Progenitor cell of endocrine pancreas (in vitro differentiated cells): ENCODE data around the gene SLC39A11. TPM values are rescaled to one million over a fixed set of nuclear protein-coding genes. Genes with fewer than 3 reads are reported as not detected.

Experiments
- DNase-seq: peaks from one replicate; pipeline ENCODE4 v3.0.0; 2021; ENCODE audit warnings: low spot score; ENCODE audit not compliant: unreplicated experiment
- H3K27ac Mint-ChIP-seq: 2 replicates; pipeline ENCODE4 v1.8.0; 2021; ENCODE audit warnings: mild to moderate bottlenecking, moderate library complexity, mixed read lengths
- H3K27me3 Mint-ChIP-seq: 2 replicates; pipeline ENCODE4 v1.8.0; 2021; ENCODE audit warnings: mixed read lengths
- H3K36me3 Mint-ChIP-seq: 2 replicates; pipeline ENCODE4 v1.8.0; 2022; ENCODE audit warnings: mixed read lengths; ENCODE audit not compliant: insufficient read depth
- H3K4me1 Mint-ChIP-seq: 2 replicates; pipeline ENCODE4 v1.8.0; 2021; ENCODE audit warnings: low read depth, mixed read lengths
- H3K4me3 Mint-ChIP-seq: 2 replicates; pipeline ENCODE4 v1.8.0; 2021; ENCODE audit warnings: low read depth, mild to moderate bottlenecking, moderate library complexity, mixed read lengths
- H3K9me3 Mint-ChIP-seq: 2 replicates; pipeline ENCODE4 v1.8.0; 2021; ENCODE audit warnings: low read depth, mixed read lengths
- CTCF ChIP-seq: fragments of 200-600 bp; sonication (generic); IDR thresholded peaks from one replicate; pipeline ENCODE4 v1.5.0; 2021; ENCODE audit warnings: antibody characterized with exemption, mild to moderate bottlenecking; ENCODE audit not compliant: unreplicated experiment
- total RNA-seq: library from RNA; stranded (reverse); gene quantifications from 2 replicates; pipeline ENCODE4 v1.2.1, GENCODE V29; 2021

SLC39A11 gene
- total RNA-seq, 1 donor from 2014 or later: 20.5 TPM

- Mint-ChIP-seq H3K4me1 (no peaks in the 10 kb centered on the region), H3K4me3 (no peak overlapping the region), H3K36me3 (no peaks in the 10 kb centered on the region), H3K9me3 (peaks cover 3% of the 10 kb centered on the region), H3K27ac (no peak overlapping the region), H3K27me3 (peaks cover 7% of the 10 kb centered on the region)
- no peak for TF ChIP-seq CTCF
- no peak for DNase-seq
These were observed 299.7 kb downstream of the SLC39A11 start for GRCh38 chr17:72792771-72793170.

- Mint-ChIP-seq H3K36me3 (no peaks in the 10 kb centered on the region), H3K4me1 (no peaks in the 10 kb centered on the region), H3K27ac (no peak overlapping the region), H3K27me3 (peaks cover 13% of the 10 kb centered on the region), H3K9me3 (peaks cover 3% of the 10 kb centered on the region), H3K4me3 (no peak overlapping the region)
- no peak for DNase-seq
- no peak for TF ChIP-seq CTCF
These were observed 302.3 kb downstream of the SLC39A11 start for GRCh38 chr17:72790190-72790589.

GRCh38 chr17:72789711-72790110, 302.8 kb downstream of the SLC39A11 start:
- no peak for DNase-seq
- TF ChIP-seq CTCF: no peak
- Mint-ChIP-seq H3K27me3 (peaks cover 12% of the 10 kb centered on the region), H3K4me1 (no peaks in the 10 kb centered on the region), H3K9me3 (peaks cover 3% of the 10 kb centered on the region), H3K4me3 (no peak overlapping the region), H3K36me3 (no peaks in the 10 kb centered on the region), H3K27ac (no peak overlapping the region)

- H3K27me3 Mint-ChIP-seq: peaks cover 8% of the 10 kb centered on the region
- H3K27ac Mint-ChIP-seq: peak overlapping the region; percentile 55
- no peaks in the 10 kb centered on the region for H3K9me3 Mint-ChIP-seq
- H3K36me3 Mint-ChIP-seq: no peaks in the 10 kb centered on the region
- H3K4me1 Mint-ChIP-seq: no peaks in the 10 kb centered on the region
- TF ChIP-seq CTCF: no peak
- no peak for DNase-seq
- no peak overlapping the region for H3K4me3 Mint-ChIP-seq
These were observed 303.4 kb downstream of the SLC39A11 start for GRCh38 chr17:72788950-72789585.

GRCh38 chr17:72786209-72786608, 306.3 kb downstream of the SLC39A11 start:
- H3K9me3 Mint-ChIP-seq: no peaks in the 10 kb centered on the region
- H3K27ac Mint-ChIP-seq: no peak overlapping the region
- no peak for DNase-seq
- H3K4me1 Mint-ChIP-seq: peaks cover 8% of the 10 kb centered on the region
- no peak overlapping the region for H3K4me3 Mint-ChIP-seq
- H3K36me3 Mint-ChIP-seq: no peaks in the 10 kb centered on the region
- peaks cover 13% of the 10 kb centered on the region for H3K27me3 Mint-ChIP-seq
- TF ChIP-seq CTCF: no peak
